Caco-2 (cell line): ENCODE data around the gene KLK2. TPM values are rescaled to one million over a fixed set of nuclear protein-coding genes. Genes with fewer than 3 reads are reported as not detected.

Experiments
- BruUV-seq: library from RNA; stranded (reverse); fragments of 400-500 nt; replicated peaks from 2 replicates; lab custom pipeline; 2021; lab: Mats Ljungman, UMichigan
- CTCF ChIA-PET: fragments of 300-600 bp; sonication (Branson Sonifier 250); formaldehyde crosslinking; loops from one replicate; lab custom pipeline; 2022; ENCODE audit warnings: antibody characterized with exemption; lab: Charles Lee
- POLR2A ChIA-PET: fragments of 300-600 bp; sonication (Branson Sonifier 250); formaldehyde crosslinking; loops from one replicate; lab custom pipeline; 2022; ENCODE audit warnings: antibody characterized with exemption; lab: Charles Lee
- DNase-seq, 2 experiments: peaks; one replicate each; pipeline versions ENCODE4 v3.0.0 to v3.0.0-alpha.2; 2020 to 2022
- H3K27me3 ChIP-seq: replicated peaks from 2 replicates; pipeline ENCODE4 v1.6.0; 2011; ENCODE audit warnings: low read length; ENCODE audit not compliant: control insufficient read depth, insufficient read depth
- H3K36me3 ChIP-seq: 2 replicates; pipeline ENCODE4 v1.5.1; 2011; ENCODE audit warnings: low read length; ENCODE audit not compliant: control insufficient read depth, insufficient read depth
- H3K4me1 ChIP-seq: fragments of 250-450 bp; sonication (Bioruptor Pico); 2 replicates; pipeline ENCODE4 v1.5.1; 2020; ENCODE audit warnings: mild to moderate bottlenecking
- H3K4me3 ChIP-seq: 2 replicates; pipeline ENCODE4 v1.5.1; 2011; ENCODE audit warnings: low read depth, mild to moderate bottlenecking, control low read depth, low read length
- H3K9me3 ChIP-seq: fragments of 250-450 bp; sonication (Bioruptor Pico); 2 replicates; pipeline ENCODE4 v1.5.1; 2020; ENCODE audit warnings: mild to moderate bottlenecking, moderate library complexity
- H3K27ac Mint-ChIP-seq: one replicate; pipeline ENCODE4 v1.8.0; 2022; ENCODE audit warnings: mixed read lengths; ENCODE audit not compliant: unreplicated experiment
- H3K27me3 Mint-ChIP-seq: one replicate; pipeline ENCODE4 v1.8.0; 2022; ENCODE audit warnings: mixed read lengths; ENCODE audit not compliant: insufficient read depth, unreplicated experiment
- H3K36me3 Mint-ChIP-seq: one replicate; pipeline ENCODE4 v1.8.0; 2022; ENCODE audit warnings: mild to moderate bottlenecking, mixed read lengths; ENCODE audit not compliant: insufficient read depth, unreplicated experiment
- H3K4me1 Mint-ChIP-seq: one replicate; pipeline ENCODE4 v1.8.0; 2022; ENCODE audit warnings: low read depth, mixed read lengths; ENCODE audit not compliant: unreplicated experiment
- H3K4me3 Mint-ChIP-seq: one replicate; pipeline ENCODE4 v1.8.0; 2022; ENCODE audit warnings: mild to moderate bottlenecking, moderate library complexity, mixed read lengths; ENCODE audit not compliant: unreplicated experiment
- H3K9me3 Mint-ChIP-seq: one replicate; pipeline ENCODE4 v1.8.0; 2022; ENCODE audit warnings: mixed read lengths; ENCODE audit not compliant: unreplicated experiment
- intact Hi-C: fragments of 100-400 bp; cut with micrococcal nuclease; formaldehyde crosslinking; loops from one replicate; pipeline ENCODE4 v1.10.0; 2022; ENCODE audit not compliant: unreplicated experiment
- total RNA-seq: library from RNA; stranded (reverse); gene quantifications from 2 replicates; pipeline ENCODE4 v1.2.3, GENCODE V29; 2022
- TF ChIP-seq, protein P1 (sequence below), 2 experiments: fragments of 200-600 bp in 1 of 2; IDR thresholded peaks; 1 replicate in 1 of 2; 2 replicates in 1 of 2; pipeline versions ENCODE4 v1.5.1 to v1.8.0; 2011 to 2022; ENCODE audit warnings: antibody characterized with exemption in 1 of 2, control low read depth in 1 of 2, inconsistent platforms in 1 of 2, low read depth in 1 of 2, low read length in 1 of 2, mild to moderate bottlenecking in 1 of 2, moderate library complexity in 1 of 2; ENCODE audit not compliant: insufficient read depth in 1 of 2, severe bottlenecking in 1 of 2, unreplicated experiment in 1 of 2

The KLK2 gene
- total RNA-seq, 1 experiment from 2014 or later, result not detected

DNA sequence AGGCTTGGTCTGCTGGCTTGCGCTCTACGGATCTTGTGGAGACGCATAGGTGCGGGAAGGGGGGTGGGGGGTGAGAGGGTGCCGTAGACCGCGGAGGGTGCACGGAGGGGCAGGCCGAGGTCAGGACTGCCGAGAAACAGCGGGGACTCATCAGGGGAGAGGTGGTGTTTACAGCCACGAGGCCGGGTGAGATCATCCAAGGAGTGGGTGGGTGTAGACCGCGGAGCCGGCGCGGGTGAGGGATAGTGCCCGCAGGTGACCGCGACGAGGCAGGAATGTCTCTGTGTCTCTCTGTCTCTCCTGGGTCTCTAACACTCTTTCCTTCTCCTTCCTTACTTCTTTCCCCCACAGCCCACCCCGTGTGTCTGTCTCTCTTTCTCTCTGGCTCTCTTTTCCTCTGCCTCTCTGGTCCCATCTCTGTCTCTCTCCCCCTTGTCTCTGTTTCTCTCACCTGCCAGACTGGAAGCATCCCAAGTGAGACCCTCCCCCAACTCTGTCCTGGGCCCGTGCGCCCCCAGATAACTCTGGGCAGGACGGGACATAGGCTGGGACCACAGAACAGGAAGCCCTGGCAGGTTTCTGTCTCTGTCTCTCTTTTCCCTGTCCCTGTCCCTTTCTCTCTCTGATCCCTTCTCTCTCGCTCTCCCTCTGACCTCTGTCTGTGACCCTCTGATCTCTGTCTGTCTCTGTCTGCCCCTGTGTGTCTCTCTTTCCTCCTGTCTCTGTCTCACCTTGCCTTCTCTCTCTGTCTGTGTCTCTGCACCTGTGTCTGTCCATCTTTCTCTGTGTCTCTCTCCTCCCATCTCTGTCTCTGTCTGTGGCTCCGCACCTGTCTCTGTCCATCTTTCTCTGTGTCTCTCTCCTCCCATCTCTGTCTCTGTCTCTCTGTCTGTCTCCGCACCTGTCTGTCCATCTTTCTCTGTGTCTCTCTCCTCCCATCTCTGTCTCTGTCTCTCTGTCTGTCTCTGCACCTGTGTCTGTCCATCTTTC, 39.8 kb downstream of the KLK2 start:
- POLR2A ChIA-PET, result no interaction called here
- H3K4me3 Mint-ChIP-seq, result no peak overlapping the region
- TF ChIP-seq, protein P1, sequence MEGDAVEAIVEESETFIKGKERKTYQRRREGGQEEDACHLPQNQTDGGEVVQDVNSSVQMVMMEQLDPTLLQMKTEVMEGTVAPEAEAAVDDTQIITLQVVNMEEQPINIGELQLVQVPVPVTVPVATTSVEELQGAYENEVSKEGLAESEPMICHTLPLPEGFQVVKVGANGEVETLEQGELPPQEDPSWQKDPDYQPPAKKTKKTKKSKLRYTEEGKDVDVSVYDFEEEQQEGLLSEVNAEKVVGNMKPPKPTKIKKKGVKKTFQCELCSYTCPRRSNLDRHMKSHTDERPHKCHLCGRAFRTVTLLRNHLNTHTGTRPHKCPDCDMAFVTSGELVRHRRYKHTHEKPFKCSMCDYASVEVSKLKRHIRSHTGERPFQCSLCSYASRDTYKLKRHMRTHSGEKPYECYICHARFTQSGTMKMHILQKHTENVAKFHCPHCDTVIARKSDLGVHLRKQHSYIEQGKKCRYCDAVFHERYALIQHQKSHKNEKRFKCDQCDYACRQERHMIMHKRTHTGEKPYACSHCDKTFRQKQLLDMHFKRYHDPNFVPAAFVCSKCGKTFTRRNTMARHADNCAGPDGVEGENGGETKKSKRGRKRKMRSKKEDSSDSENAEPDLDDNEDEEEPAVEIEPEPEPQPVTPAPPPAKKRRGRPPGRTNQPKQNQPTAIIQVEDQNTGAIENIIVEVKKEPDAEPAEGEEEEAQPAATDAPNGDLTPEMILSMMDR (IDR thresholded peaks at IDR 0.05; ENCODE audit: insufficient read depth in 1 of 2, low read depth in 1 of 2, low read length in 1 of 2, severe bottlenecking in 1 of 2, unreplicated experiment in 1 of 2), result no peak
- intact Hi-C loops, result no loop called here
- H3K27me3 ChIP-seq, result no peaks in the 10 kb centered on the region
- CTCF ChIA-PET, result no interaction called here
- no TSS peak for BruUV-seq
- H3K4me1 Mint-ChIP-seq, result no peaks in the 10 kb centered on the region
- no peaks in the 10 kb centered on the region for H3K9me3 ChIP-seq
- no peaks in the 10 kb centered on the region for H3K9me3 Mint-ChIP-seq
- H3K27me3 Mint-ChIP-seq, result peaks cover 13% of the 10 kb centered on the region
- no peak overlapping the region for H3K4me3 ChIP-seq
- no peaks in the 10 kb centered on the region for H3K36me3 Mint-ChIP-seq
- DNase-seq, result no peak
- no peak overlapping the region for H3K27ac Mint-ChIP-seq
- no peaks in the 10 kb centered on the region for H3K36me3 ChIP-seq
- no peaks in the 10 kb centered on the region for H3K4me1 ChIP-seq

DNA sequence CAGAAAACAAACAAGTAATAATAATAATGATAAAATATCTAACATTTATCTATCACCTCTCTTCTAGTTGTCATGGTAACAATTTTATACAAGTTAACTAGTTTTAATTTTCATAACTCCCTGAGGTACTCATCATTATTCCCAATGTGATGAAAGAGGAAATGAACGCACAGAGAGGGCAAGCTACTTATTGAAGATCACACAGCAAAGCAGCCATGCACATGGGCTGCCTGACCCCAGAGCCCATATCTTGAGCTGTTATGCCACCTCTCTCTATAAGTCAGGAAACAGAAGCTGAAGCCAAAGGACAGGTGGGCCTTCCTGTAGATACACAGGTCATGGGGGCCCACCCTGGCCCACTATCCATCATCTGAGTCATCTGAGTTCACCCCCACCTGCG, 42.8 kb downstream of the KLK2 start:
- BruUV-seq, result no TSS peak
- Mint-ChIP-seq H3K27me3 (peaks cover 20% of the 10 kb centered on the region), H3K4me1 (no peaks in the 10 kb centered on the region), H3K4me3 (no peak overlapping the region), H3K27ac (no peak overlapping the region), H3K36me3 (peaks cover 6% of the 10 kb centered on the region), H3K9me3 (no peaks in the 10 kb centered on the region)
- TF ChIP-seq, protein P1 (IDR thresholded peaks at IDR 0.05; ENCODE audit: insufficient read depth in 1 of 2, low read depth in 1 of 2, low read length in 1 of 2, severe bottlenecking in 1 of 2, unreplicated experiment in 1 of 2), result no peak
- ChIA-PET CTCF (interaction anchor here (0.6 kb wide), 1 partner anchor 104 kb away, joined by 5 read pairs; no protein-coding TSS in a partner anchor), POLR2A (no interaction called here)
- H3K9me3 ChIP-seq, result no peaks in the 10 kb centered on the region
- no peaks in the 10 kb centered on the region; the same call in 1 of the 2 replicates for H3K27me3 ChIP-seq
- DNase-seq, result no peak
- intact Hi-C loops, result no loop called here
- no peaks in the 10 kb centered on the region for H3K4me1 ChIP-seq
- no peaks in the 10 kb centered on the region for H3K36me3 ChIP-seq
- H3K4me3 ChIP-seq, result no peak overlapping the region

DNA sequence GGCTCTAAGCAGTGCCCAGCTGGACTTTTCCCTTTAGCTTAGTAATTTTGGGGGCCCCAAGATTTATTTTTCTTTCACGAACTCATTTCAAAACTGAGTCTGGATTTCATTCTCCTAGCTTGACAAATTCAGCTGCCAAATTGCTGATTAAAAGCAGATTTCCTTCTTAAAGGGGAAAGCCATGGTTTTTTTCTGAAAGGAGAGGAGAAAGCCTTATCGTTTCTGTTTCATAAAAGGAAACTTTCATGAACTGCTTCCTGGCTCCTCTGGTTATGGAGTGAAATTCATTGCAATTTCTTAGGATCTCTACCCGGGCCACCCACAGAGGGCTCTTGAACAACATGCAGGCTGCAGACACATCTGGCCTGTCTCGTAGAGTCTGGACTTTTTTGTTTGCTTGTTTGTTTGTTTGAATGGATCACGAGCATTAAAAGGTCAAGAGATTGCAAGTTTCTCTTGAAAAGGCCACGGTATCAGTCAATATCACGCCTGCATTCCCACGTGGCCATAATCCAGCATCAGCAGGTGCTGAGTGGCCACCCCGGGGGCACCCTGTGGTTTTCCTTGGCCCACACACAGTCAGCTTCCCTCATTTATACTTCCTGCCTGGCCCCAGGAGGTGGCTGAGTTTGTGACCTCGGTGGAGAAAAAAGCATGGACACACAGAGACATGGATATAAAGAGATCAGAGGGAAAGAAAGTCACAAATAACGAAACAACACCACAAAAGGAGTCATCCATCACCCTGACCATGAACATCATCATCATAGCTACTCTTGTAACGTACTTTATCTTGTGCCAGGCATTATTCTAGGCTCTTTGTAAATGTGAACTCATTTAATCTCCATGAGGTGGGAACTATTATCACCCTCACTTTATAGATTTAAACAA, 48.4 kb downstream of the KLK2 start:
- Histone ChIP-seq H3K9me3 (no peaks in the 10 kb centered on the region), H3K4me3 (no peak overlapping the region), H3K4me1 (no peaks in the 10 kb centered on the region), H3K36me3 (no peaks in the 10 kb centered on the region), H3K27me3 (no peaks in the 10 kb centered on the region; the same call in 1 of the 2 replicates)
- Mint-ChIP-seq H3K27ac (no peak overlapping the region), H3K27me3 (peaks cover 19% of the 10 kb centered on the region), H3K36me3 (peaks cover 6% of the 10 kb centered on the region), H3K4me1 (no peaks in the 10 kb centered on the region), H3K9me3 (no peaks in the 10 kb centered on the region), H3K4me3 (no peak overlapping the region)
- ChIA-PET POLR2A (no interaction called here), CTCF (interaction anchor here (0.5 to 1.3 kb wide), 14 partner anchors 16 to 385 kb away, joined by 3 to 21 read pairs (median 5); no protein-coding TSS in a partner anchor)
- DNase-seq, result no peak
- TF ChIP-seq, protein P1 (IDR thresholded peaks at IDR 0.05; ENCODE audit: insufficient read depth in 1 of 2, low read depth in 1 of 2, low read length in 1 of 2, severe bottlenecking in 1 of 2, unreplicated experiment in 1 of 2), result no peak
- intact Hi-C loops, result loop anchor here (1.0 to 10.0 kb wide), 5 partner anchors 127 to 557 kb away; partner anchors contain the start of gene NAPSA
- BruUV-seq, result no TSS peak
